Testis (tissue), 2 donors: ENCODE data around the gene NDUFA1.

Source experiments
- CTCF ChIP-seq, 3 experiments: fragments of 450-650 bp in 2 of 3; fragments of 200-600 bp in 1 of 3; sonication (generic) in 1 of 3; IDR thresholded peaks; one replicate each; pipeline ENCODE4 v1.5.1; 2016 to 2019; ENCODE audit warnings: antibody characterized with exemption in 3 of 3, mild to moderate bottlenecking in 2 of 3, moderate library complexity in 1 of 3
- POLR2A ChIP-seq: fragments of 450-650 bp; IDR thresholded peaks from one replicate; pipeline ENCODE4 v1.6.1; 2017; ENCODE audit warnings: antibody characterized with exemption, mild to moderate bottlenecking, moderate library complexity

GRCh38 chrX:119917877-119918276 is 46.2 kb downstream of the NDUFA1 start:
- TF ChIP-seq CTCF (IDR thresholded peaks at IDR 0.05) (no peak), POLR2A (no peak)
